SJSA1 (cell line): ENCODE data around the gene ZNF30. TPM values are rescaled to one million over a fixed set of nuclear protein-coding genes. Genes with fewer than 3 reads are reported as not detected.
"Not testable (repeated sequence)": the region's sequence is repeated elsewhere in the genome, so short reads cannot be mapped to it uniquely, and the experiment has no call there.

Source experiments
- DNase-seq, 2 experiments: peaks; one replicate each; pipeline ENCODE4 v3.0.0-alpha.2; 2015 to 2020; ENCODE audit warnings: low spot score in 2 of 2, low read depth in 1 of 2
- H3K27ac ChIP-seq: fragments of 250-450 bp; sonication (Bioruptor Pico); 2 replicates; pipeline ENCODE4 v1.5.1; 2020; ENCODE audit warnings: mild to moderate bottlenecking, moderate library complexity
- H3K27me3 ChIP-seq: fragments of 250-450 bp; sonication (Bioruptor Pico); replicated peaks from 2 replicates; pipeline ENCODE4 v1.5.1; 2020; ENCODE audit warnings: mild to moderate bottlenecking, moderate library complexity
- H3K36me3 ChIP-seq: fragments of 250-450 bp; sonication (Bioruptor Pico); 2 replicates; pipeline ENCODE4 v1.5.1; 2020; ENCODE audit warnings: mild to moderate bottlenecking
- H3K4me1 ChIP-seq: fragments of 250-450 bp; sonication (Bioruptor Pico); replicated peaks from 2 replicates; pipeline ENCODE4 v1.6.1; 2021; ENCODE audit warnings: mild to moderate bottlenecking
- H3K4me3 ChIP-seq: fragments of 250-450 bp; sonication (Bioruptor Pico); 2 replicates; pipeline ENCODE4 v1.5.1; 2020; ENCODE audit warnings: mild to moderate bottlenecking
- H3K9me3 ChIP-seq: fragments of 250-450 bp; sonication (Bioruptor Pico); replicated peaks from 2 replicates; pipeline ENCODE4 v1.5.1; 2020; ENCODE audit warnings: mild to moderate bottlenecking
- total RNA-seq: library from RNA; depleted of rRNA; stranded (reverse); fragments of >200 nt; shearing (Covaris generic); gene quantifications from 2 replicates; pipeline ENCODE4 v1.2.3, GENCODE V29; 2014; rRNA removed

The ZNF30 gene
- 2.8 and 4.3 TPM in 2 replicates for total RNA-seq

GRCh38 chr19:34926685-34927375 is at the start of gene ZNF30:
ZNF30 (plus strand) TSS chr19:34926903; CDS start chr19:34929948, 3,045 bp downstream.
- peak; percentile 77 to 88 for DNase-seq
- H3K4me1 ChIP-seq, result peaks cover 4% of the 10 kb centered on the region
- H3K4me3 ChIP-seq, result peak within 1 kb of the TSS; percentile 57
- H3K36me3 ChIP-seq, result no peaks in the 10 kb centered on the region
- no peaks in the 10 kb centered on the region for H3K27me3 ChIP-seq
- H3K27ac ChIP-seq, result no peak within 1 kb of the TSS
- no peaks in the 10 kb centered on the region for H3K9me3 ChIP-seq

DNA sequence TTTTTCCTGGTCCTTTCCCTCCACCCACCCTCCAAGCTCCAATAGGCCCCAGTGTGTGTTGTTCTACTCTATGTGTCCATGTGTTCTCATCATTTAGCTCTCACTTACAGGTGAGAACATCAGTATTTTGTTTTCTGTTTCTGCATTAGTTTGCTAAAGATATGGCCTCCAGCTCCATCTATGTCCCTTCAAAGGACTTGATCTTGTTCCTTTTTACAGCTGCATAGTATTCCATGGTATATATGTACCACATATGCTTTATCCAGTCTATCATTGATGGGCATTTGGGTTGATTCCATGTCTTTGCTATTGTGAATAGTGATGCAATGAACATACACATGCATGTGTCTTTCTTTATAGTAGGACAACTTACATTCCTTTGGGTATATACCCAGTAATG is 47.1 kb upstream of the ZNF30 start:
- Histone ChIP-seq H3K27me3 (0 out of 2 replicates have a peak, but pooled peaks cover 5% of the 10 kb centered on the region), H3K4me3 (no peak overlapping the region), H3K4me1 (no peaks in the 10 kb centered on the region), H3K36me3 (no peaks in the 10 kb centered on the region), H3K27ac (no peak overlapping the region), H3K9me3 (peaks cover 2% of the 10 kb centered on the region; the same call in 1 of the 2 replicates)
- no peak for DNase-seq

DNA sequence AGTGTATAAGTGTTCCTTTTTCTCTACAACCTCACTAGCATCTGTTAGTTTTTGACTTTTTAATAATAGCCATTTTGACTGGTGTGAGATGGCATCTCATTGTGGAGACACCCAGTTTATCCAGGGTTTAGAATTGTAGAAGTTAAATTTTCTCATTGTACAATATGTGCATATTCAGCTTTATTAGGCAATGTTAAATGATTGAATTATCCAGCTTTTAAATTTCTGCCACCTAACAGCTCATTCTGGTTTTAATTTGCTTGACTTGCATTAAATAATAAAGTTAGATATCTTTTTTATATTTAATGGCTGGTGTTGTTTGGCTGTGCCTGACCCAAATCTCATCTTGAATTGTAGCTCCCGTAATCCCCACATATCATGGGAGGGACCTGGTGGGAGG is 46.7 kb upstream of the ZNF30 start:
- H3K9me3 ChIP-seq, result peaks cover 2% of the 10 kb centered on the region; the same call in 1 of the 2 replicates

DNA sequence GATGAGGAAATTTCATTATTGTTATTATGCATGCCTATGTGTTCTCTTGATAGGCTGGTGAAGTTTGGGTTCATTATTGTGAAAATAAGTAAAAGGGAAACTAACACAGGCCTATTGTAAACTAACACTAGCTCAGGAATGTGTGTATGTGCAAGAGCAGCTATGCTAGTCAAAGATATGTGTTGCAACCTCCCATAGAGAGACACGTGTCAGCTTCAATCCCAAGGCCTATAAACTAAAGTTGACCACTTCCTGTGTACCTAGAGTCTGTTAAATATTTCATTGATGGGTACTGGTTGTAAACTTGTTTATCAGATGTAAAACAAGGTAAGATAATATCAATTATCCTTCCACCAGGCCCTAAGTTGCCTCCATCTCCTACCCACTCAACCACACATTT is 44.7 kb upstream of the ZNF30 start:
- H3K27me3 ChIP-seq, result no peaks in the 10 kb centered on the region
- H3K36me3 ChIP-seq, result no peaks in the 10 kb centered on the region
- H3K4me1 ChIP-seq, result no peaks in the 10 kb centered on the region
- no peak overlapping the region for H3K27ac ChIP-seq
- no peak for DNase-seq
- no peak overlapping the region for H3K4me3 ChIP-seq
- peaks cover 2% of the 10 kb centered on the region; the same call in 1 of the 2 replicates for H3K9me3 ChIP-seq

More for the DNA sequence above, 46.7 kb upstream of the ZNF30 start:
- Histone ChIP-seq H3K4me1 (no peaks in the 10 kb centered on the region), H3K27ac (no peak overlapping the region), H3K4me3 (no peak overlapping the region), H3K36me3 (no peaks in the 10 kb centered on the region), H3K27me3 (0 out of 2 replicates have a peak, but pooled peaks cover 5% of the 10 kb centered on the region)
- DNase-seq, result no peak

DNA sequence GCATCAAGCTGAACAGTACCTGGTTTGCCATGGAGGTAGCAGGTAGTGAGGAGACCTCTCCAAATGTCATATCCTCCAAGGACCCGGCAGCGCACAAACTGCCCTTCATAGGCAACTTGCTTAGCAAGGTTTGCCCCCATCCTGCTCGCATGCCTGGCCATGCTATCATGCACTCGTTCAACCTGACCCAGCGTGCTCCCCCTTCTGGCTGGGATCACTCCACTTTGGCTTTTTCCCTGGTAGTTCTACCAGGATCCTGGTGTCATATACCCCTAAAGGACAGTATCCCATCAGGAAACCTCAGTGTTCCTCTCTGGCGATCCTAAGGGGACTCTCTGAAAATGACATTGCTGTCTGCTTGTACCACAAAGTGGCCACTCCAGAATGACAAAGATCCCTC is 38.6 kb upstream of the ZNF30 start:
- Histone ChIP-seq H3K9me3 (no peaks in the 10 kb centered on the region), H3K27me3 (no peaks in the 10 kb centered on the region), H3K27ac (no peak overlapping the region), H3K36me3 (no peaks in the 10 kb centered on the region), H3K4me1 (no peaks in the 10 kb centered on the region), H3K4me3 (no peak overlapping the region)
- DNase-seq, result no peak

- no peaks in the 10 kb centered on the region for H3K9me3 ChIP-seq
- no peak overlapping the region for H3K27ac ChIP-seq
- no peaks in the 10 kb centered on the region for H3K4me1 ChIP-seq
- H3K27me3 ChIP-seq, result peaks cover 16% of the 10 kb centered on the region
- H3K36me3 ChIP-seq, result no peaks in the 10 kb centered on the region
- DNase-seq, result no peak
- H3K4me3 ChIP-seq, result no peak overlapping the region
Measured at GRCh38 chr19:34900245-34900644, 26.5 kb upstream of the ZNF30 start.

GRCh38 chr19:34904664-34905527 is 21.8 kb upstream of the ZNF30 start:
- Histone ChIP-seq H3K4me1 (no peaks in the 10 kb centered on the region), H3K36me3 (no peaks in the 10 kb centered on the region), H3K9me3 (no peaks in the 10 kb centered on the region), H3K27me3 (peaks cover 24% of the 10 kb centered on the region; the same call in 1 of the 2 replicates), H3K4me3 (no peak overlapping the region), H3K27ac (no peak overlapping the region)
- DNase-seq, result no peak

DNA sequence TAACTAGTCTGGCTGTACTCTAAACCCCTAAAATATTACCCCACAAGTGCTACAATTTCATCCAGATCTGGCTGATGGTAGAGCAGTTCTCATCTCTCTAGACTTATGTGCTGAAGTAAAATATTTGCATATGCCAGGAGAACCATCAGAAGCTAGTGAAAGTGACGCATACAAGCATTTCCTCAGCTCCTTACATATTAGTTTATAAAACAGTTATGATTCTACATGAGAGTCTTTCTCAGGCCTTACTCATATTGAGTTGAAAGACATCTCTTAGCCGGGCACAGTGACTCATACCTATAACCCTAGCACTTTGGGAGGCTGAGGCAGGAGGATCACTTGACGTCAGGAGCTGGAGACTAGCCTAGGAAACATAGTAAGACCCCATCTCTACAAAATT is 15.9 kb upstream of the ZNF30 start:
- H3K4me1 ChIP-seq, result no peaks in the 10 kb centered on the region
- H3K9me3 ChIP-seq, result no peaks in the 10 kb centered on the region
- no peaks in the 10 kb centered on the region for H3K36me3 ChIP-seq
- DNase-seq, result no peak
- H3K4me3 ChIP-seq, result no peak overlapping the region
- peaks cover 4% of the 10 kb centered on the region; the same call in 1 of the 2 replicates for H3K27me3 ChIP-seq
- H3K27ac ChIP-seq, result no peak overlapping the region

- not testable (repeated sequence) for H3K27ac ChIP-seq, H3K4me1 ChIP-seq, DNase-seq, H3K27me3 ChIP-seq, H3K4me3 ChIP-seq, H3K36me3 ChIP-seq
- H3K9me3 ChIP-seq, result peaks cover 10% of the 10 kb centered on the region; the same call in 1 of the 2 replicates
Measured at GRCh38 chr19:34917144-34917543, 9.6 kb upstream of the ZNF30 start.

DNA sequence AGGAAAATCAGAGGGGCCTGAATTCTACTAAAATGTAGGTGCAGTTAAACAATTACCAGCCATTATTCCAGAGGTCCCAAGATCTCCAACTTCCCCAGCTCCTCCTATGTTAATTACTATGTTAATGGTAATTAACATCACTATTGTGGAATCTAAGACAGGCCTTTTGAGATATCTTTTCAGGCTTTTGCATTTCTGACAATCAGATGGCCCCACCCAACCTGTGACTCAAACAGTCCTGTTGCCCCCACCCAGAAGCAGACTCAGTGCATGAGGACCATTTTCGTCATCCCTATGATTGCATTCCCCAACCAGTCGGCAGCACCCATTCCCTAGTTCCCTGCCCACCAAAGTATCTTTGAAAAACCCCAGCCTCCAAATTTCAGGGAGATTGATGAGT is 8.5 kb upstream of the ZNF30 start:
- no peak overlapping the region for H3K4me3 ChIP-seq
- no peaks in the 10 kb centered on the region for H3K4me1 ChIP-seq

GRCh38 chr19:34920090-34920786 is 6.5 kb upstream of the ZNF30 start:
- H3K4me1 ChIP-seq, H3K27me3 ChIP-seq, H3K27ac ChIP-seq, H3K4me3 ChIP-seq, H3K36me3 ChIP-seq, DNase-seq: not testable (repeated sequence)
- peaks cover 10% of the 10 kb centered on the region; the same call in 1 of the 2 replicates for H3K9me3 ChIP-seq

More for the DNA sequence above, 8.5 kb upstream of the ZNF30 start:
- H3K36me3 ChIP-seq, result no peaks in the 10 kb centered on the region
- H3K27ac ChIP-seq, result no peak overlapping the region
- no peaks in the 10 kb centered on the region for H3K27me3 ChIP-seq
- H3K9me3 ChIP-seq, result peaks cover 10% of the 10 kb centered on the region; the same call in 1 of the 2 replicates
- no peak for DNase-seq

GRCh38 chr19:34925278-34925855 is 1.3 kb upstream of the ZNF30 start:
- no peak overlapping the region for H3K27ac ChIP-seq

DNA sequence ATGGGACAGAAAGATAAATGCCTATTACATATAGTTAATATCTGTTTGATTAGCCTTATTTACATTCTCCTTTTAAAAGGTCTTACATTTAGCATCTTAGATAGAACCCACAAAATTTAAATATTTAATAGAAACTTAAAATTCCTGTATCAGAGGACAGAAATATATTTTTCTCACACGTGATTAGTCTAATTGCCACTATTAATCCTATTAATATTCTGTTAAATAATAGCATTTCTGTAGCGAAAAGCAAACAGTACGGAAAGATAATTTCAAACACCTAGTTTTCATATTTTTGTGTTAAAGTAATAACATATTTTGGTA is 380 bp upstream of the ZNF30 start:
- H3K4me1 ChIP-seq, result peaks cover 4% of the 10 kb centered on the region
- no peaks in the 10 kb centered on the region for H3K9me3 ChIP-seq
- DNase-seq, result no peak
- H3K27me3 ChIP-seq, result no peaks in the 10 kb centered on the region
- no peak overlapping the region for H3K27ac ChIP-seq
- H3K4me3 ChIP-seq, result peak overlapping the region; percentile 57; the same call in 1 of the 2 replicates
- H3K36me3 ChIP-seq, result no peaks in the 10 kb centered on the region

More at GRCh38 chr19:34925278-34925855, 1.3 kb upstream of the ZNF30 start:
- H3K36me3 ChIP-seq, result no peaks in the 10 kb centered on the region
- no peak for DNase-seq
- H3K27me3 ChIP-seq, result no peaks in the 10 kb centered on the region
- no peaks in the 10 kb centered on the region for H3K9me3 ChIP-seq
- peaks cover 4% of the 10 kb centered on the region for H3K4me1 ChIP-seq
- no peak overlapping the region for H3K4me3 ChIP-seq
